ENCODE results near the gene LGI2. TPM values are rescaled to one million over a fixed set of nuclear protein-coding genes. Genes with fewer than 3 reads are reported as not detected.

LGI2 gene
- polyA plus RNA-seq, 1 donor from 2014 or later, result 10.3 TPM

GRCh38 chr4:25051534-25051933 is 20.8 kb upstream of the LGI2 start:
- H3K9me2 ChIP-seq (ENCODE audit: insufficient read depth, low read length), result no peaks in the 10 kb centered on the region
- TF ChIP-seq TAF1 (IDR thresholded peaks at IDR 0.05; ENCODE audit: low read depth), result no peak
- TF ChIP-seq POLR2AphosphoS5 (IDR thresholded peaks at IDR 0.05), result no peak
- no peak for TF ChIP-seq REST (IDR thresholded peaks at IDR 0.05; ENCODE audit: borderline replicate concordance)
- no peak for TF ChIP-seq RAD21 (conservative IDR thresholded peaks at IDR 0.05)
- TF ChIP-seq EZH2 (IDR thresholded peaks at IDR 0.05; ENCODE audit: borderline replicate concordance, insufficient read depth, low read length, poor library complexity, severe bottlenecking), result no peak
- TF ChIP-seq MXI1 (conservative IDR thresholded peaks at IDR 0.05; ENCODE audit: poor library complexity, severe bottlenecking), result no peak
- no peak for TF ChIP-seq CTCF (IDR thresholded peaks at IDR 0.05; ENCODE audit: poor library complexity, severe bottlenecking)
- H3K4me3 ChIP-seq (ENCODE audit: low read length), result no peak overlapping the region
- H3K9ac ChIP-seq (ENCODE audit: low read length), result no peak overlapping the region
- H3K27ac ChIP-seq (ENCODE audit: low read length), result no peak overlapping the region
- no peak overlapping the region for H3K4me2 ChIP-seq (ENCODE audit: low read length)
- H2AFZ ChIP-seq (ENCODE audit: low read depth, low read length), result no peak overlapping the region
- no peaks in the 10 kb centered on the region for H3K27me3 ChIP-seq (ENCODE audit: insufficient read depth, low read depth, low read length)
- no peaks in the 10 kb centered on the region for H3K9me3 ChIP-seq (ENCODE audit: low read length)
- H3K79me2 ChIP-seq (replicated peaks; ENCODE audit: insufficient read depth, low read length), result no peaks in the 10 kb centered on the region
- no peaks in the 10 kb centered on the region for H3K36me3 ChIP-seq (ENCODE audit: insufficient read depth, low read length)
- H3F3A ChIP-seq (ENCODE audit: insufficient read depth, low read length, poor library complexity, severe bottlenecking), result no peaks in the 10 kb centered on the region
- H4K20me1 ChIP-seq (ENCODE audit: insufficient read depth), result no peaks in the 10 kb centered on the region

- H3K27ac ChIP-seq (ENCODE audit: low read length), result no peak overlapping the region
Observed at GRCh38 chr4:25050370-25051078, 19.8 kb upstream of the LGI2 start.

More at GRCh38 chr4:25050370-25051078, 19.8 kb upstream of the LGI2 start:
- no peaks in the 10 kb centered on the region for H3K27me3 ChIP-seq (ENCODE audit: insufficient read depth, low read depth, low read length)
- H4K20me1 ChIP-seq (ENCODE audit: insufficient read depth), result no peaks in the 10 kb centered on the region
- no peaks in the 10 kb centered on the region for H3K9me3 ChIP-seq (ENCODE audit: low read length)
- H2AFZ ChIP-seq (ENCODE audit: low read depth, low read length), result no peak overlapping the region
- no peak overlapping the region for H3K4me3 ChIP-seq (ENCODE audit: low read length)
- H3K36me3 ChIP-seq (ENCODE audit: insufficient read depth, low read length), result no peaks in the 10 kb centered on the region
- no peak overlapping the region for H3K4me2 ChIP-seq (ENCODE audit: low read length)
- H3K9ac ChIP-seq (ENCODE audit: low read length), result no peak overlapping the region
- H3K9me2 ChIP-seq (ENCODE audit: insufficient read depth, low read length), result no peaks in the 10 kb centered on the region
- H3K79me2 ChIP-seq (replicated peaks; ENCODE audit: insufficient read depth, low read length), result no peaks in the 10 kb centered on the region
- no peaks in the 10 kb centered on the region for H3F3A ChIP-seq (ENCODE audit: insufficient read depth, low read length, poor library complexity, severe bottlenecking)
- no peak for TF ChIP-seq SMC3 (conservative IDR thresholded peaks at IDR 0.05; ENCODE audit: poor library complexity)
- TF ChIP-seq RAD21 (conservative IDR thresholded peaks at IDR 0.05), result no peak
- TF ChIP-seq CTCF (IDR thresholded peaks at IDR 0.05; ENCODE audit: poor library complexity, severe bottlenecking), result no peak
- no peak for TF ChIP-seq REST (IDR thresholded peaks at IDR 0.05; ENCODE audit: borderline replicate concordance)
- TF ChIP-seq EP300 (conservative IDR thresholded peaks at IDR 0.05; ENCODE audit: poor library complexity, severe bottlenecking), result no peak
- TF ChIP-seq POLR2AphosphoS5 (IDR thresholded peaks at IDR 0.05), result no peak
- no peak for TF ChIP-seq TAF1 (IDR thresholded peaks at IDR 0.05; ENCODE audit: low read depth)
- TF ChIP-seq EZH2 (IDR thresholded peaks at IDR 0.05; ENCODE audit: borderline replicate concordance, insufficient read depth, low read length, poor library complexity, severe bottlenecking), result no peak
- no peak for TF ChIP-seq MXI1 (conservative IDR thresholded peaks at IDR 0.05; ENCODE audit: poor library complexity, severe bottlenecking)

Data from neural cell (in vitro differentiated cells).